GM21381 (cell line): ENCODE data around the gene TRAPPC12.

Source experiments
- ATAC-seq: cut with Tn5 transposase; IDR thresholded peaks from one replicate; pipeline ENCODE4 v1.9.1; 2021; ENCODE audit warnings: mild to moderate bottlenecking, moderate library complexity; ENCODE audit not compliant: unreplicated experiment

The TRAPPC12 gene

DNA sequence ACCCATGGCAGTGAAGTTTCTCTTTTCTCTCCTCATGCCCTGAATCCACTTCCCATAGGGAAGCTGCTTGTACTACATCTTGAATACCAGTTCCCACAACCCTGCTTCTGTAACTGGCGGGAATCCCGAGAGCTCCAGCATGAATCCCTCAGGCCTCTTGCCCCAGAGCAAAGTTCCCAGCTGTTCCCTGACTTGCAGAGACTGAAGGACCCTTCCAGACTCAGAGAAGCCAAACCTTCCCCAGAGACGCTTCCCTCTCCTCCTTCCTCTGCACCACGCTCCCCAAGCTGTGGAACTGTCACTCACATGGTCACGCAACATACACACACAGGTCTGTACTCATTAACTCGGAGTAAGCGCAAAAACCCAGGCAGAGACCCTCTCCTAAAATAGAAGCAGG is 26.4 kb downstream of the TRAPPC12 start:
- no peak for ATAC-seq

DNA sequence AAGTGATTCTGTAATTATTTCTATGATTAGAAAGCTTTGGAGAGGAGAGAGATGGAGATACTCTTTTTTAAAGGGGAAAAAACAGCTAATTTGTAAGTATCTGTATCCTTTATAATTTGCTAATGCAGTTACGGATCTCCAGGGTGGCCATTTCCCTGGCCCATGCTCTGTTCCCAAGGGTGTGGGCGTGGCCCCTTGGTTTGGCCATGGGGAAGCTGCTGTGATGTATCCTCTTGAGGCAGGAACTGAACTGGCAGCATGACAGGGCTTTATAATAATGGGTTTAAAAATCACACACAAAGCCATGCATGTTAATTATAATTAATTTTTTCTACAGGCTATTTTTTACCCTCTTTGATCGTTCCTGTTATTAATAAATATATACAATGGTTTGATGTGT is 27.0 kb downstream of the TRAPPC12 start:
- ATAC-seq: no peak

- no peak for ATAC-seq
These were observed 29.3 kb downstream of the TRAPPC12 start for GRCh38 chr2:3408781-3409180.

DNA sequence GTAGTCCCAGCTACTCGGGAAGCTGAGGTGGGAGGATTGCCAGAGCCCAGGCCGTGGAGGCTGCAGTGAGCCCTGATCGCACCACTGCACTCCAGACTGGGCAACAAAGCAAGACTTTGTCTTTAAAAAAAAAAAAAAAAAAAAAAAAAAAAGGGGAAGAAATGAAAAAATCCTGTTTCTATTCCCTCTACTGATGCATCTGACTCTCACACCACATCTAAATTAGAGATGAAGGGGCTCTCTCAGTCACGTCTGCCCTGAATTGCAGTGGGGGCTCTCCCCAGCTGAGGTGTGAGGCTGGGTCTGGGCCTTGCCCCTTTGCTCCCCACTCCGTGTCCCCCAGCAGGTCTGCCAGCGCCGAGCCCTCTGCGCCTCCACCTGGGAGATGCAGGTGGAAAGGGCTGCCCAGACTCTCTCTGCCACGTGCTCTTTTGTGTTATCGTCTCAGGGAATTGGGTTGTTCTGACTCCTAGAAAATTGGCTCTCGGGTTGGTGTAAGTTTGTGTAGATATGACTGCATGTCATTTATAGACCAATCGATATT is 30.2 kb downstream of the TRAPPC12 start:
- no peak for ATAC-seq

DNA sequence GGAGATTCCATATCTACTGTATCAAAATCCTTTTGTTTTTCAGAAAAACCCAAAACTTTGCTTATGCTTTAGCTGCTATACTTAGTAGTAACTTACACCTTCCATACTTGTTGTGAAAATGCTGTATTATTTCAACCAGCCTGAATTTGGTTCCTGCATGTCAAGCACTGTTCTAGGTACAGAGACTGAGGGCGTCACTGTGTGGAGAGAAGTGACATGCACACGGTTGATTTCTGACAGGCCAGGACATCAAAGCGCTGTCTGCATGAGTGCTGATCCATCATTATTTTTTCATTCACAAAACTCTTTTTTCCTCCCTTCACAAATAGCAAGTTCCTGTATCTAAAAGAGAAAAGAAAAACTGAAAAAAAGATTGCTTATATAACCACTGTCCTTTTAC is 31.6 kb downstream of the TRAPPC12 start:
- ATAC-seq: no peak

- no peak for ATAC-seq
These were observed 34.2 kb downstream of the TRAPPC12 start for GRCh38 chr2:3413697-3414096.

GRCh38 chr2:3414133-3414860 is 34.8 kb downstream of the TRAPPC12 start:
- no peak for ATAC-seq

GRCh38 chr2:3418766-3419404 is 39.4 kb downstream of the TRAPPC12 start:
- ATAC-seq: no peak

- ATAC-seq: no peak
These were observed 40.7 kb downstream of the TRAPPC12 start for GRCh38 chr2:3420076-3420768.

DNA sequence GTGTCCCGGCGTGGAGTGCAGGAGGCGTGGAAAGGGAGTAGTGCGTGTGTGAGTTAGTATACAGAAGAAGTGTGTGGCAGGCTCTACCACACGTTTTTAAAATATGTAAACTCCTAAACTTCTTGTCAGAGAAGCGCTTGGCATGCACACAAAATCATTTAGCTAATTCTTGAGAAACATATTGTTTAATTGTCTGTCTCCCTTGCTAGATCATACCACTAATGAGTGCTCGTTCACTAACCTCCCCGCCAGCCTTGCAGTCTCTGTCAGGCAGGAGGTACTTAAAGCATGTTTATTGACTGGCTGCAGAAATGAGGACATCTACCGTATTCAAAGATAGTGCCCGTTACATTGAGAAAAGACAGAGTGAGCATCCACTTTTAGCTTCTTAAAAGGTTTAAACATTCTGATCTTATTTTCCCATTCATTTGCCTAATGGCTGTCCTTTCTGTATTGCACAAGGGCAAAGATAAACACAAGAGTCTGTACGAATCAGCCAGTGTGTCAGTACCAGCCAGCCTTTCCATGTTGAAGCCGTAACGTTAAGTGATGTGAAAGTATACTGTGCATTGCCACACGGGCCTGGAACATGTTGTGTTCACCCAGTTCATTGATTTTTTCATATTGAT is 41.4 kb downstream of the TRAPPC12 start:
- ATAC-seq: no peak

DNA sequence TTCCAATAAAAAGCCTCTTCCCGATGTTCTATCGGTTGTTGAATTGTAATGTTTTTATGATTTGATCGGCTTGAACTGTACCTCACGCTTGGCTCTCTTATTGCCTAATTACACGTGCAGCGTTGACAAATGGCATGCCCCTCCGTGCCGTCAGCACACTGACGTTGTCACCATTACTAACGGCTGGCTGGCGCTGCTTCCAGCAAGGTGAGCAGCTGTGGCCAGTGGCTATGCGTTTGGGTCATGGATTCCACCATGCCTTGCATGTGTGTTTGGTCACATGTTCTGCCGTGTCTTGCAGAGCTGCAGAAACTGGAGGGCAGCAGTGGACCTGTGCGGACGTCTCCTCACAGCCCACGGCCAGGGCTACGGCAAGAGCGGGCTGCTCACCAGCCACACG is 42.1 kb downstream of the TRAPPC12 start:
- no peak for ATAC-seq

- no peak for ATAC-seq
These were observed 42.8 kb downstream of the TRAPPC12 start for GRCh38 chr2:3422161-3422779.

DNA sequence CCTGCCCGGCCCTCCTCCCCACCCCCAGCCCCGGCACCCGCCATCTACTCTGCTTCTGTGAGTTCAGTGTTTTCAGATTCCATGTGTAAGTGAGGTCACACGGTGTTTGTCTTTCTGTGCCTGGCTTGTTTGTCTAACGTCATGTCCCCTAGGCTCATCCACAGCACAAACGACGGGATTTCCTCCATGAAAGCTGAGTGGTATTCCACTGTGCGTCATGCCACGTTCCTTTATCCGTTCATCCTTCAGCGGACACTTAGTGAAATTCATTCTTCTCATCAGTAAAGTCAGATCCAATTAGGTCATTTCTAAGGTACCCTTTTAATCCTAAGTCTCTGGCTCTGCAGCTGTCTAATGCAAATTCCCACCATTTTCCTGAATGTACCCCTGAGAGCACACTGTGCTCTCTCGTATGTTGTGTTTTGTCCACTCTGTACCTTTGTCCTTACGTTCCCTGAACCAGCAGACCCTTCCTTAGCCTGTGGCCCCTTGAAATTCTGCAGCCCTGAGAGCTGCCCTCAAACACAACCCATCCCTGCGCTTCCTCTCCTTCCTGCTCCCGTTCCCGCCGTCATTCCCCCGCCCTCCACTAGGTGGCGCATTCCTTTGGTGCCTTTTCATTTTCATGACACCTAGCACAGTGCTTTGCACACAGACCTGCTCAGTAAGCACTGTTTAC is 44.1 kb downstream of the TRAPPC12 start:
- ATAC-seq: peak; percentile 54

GRCh38 chr2:3424171-3424795 is 44.8 kb downstream of the TRAPPC12 start:
- ATAC-seq: no peak

GRCh38 chr2:3426615-3427014 is 47.1 kb downstream of the TRAPPC12 start:
- no peak for ATAC-seq

- no peak for ATAC-seq
These were observed 47.8 kb downstream of the TRAPPC12 start for GRCh38 chr2:3427272-3427671.

DNA sequence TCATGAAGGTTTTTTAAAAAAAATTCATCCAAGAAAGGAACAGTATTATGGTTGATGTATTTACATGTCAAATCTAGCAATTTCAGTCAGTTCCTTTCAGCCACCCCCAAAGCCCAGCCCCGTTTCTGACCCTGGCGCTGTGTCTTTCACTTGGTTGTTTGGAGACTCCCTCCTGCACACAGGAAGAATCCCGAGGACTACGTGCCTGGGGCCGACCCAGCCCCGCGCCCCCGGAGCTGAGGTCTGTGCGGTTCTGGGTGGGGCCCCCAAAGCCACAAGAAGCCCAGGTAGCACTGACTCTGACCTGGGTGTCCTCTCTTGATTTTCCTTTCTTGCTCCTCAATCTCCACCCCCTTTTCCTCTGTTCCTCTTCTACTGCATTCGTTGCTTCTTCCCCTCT is 49.1 kb downstream of the TRAPPC12 start:
- ATAC-seq: no peak

- ATAC-seq: no peak
These were observed 49.6 kb downstream of the TRAPPC12 start for GRCh38 chr2:3429066-3429610.

- no peak for ATAC-seq
These were observed 50.7 kb downstream of the TRAPPC12 start for GRCh38 chr2:3430172-3430571.
